Right ventricle myocardium inferior (tissue), 1 donor: Measurements from ENCODE around the gene ARHGEF2. TPM values are rescaled to one million over a fixed set of nuclear protein-coding genes. Genes with fewer than 3 reads are reported as not detected.
"Not testable (repeated sequence)": the region's sequence is repeated elsewhere in the genome, so short reads cannot be mapped to it uniquely, and the experiment has no call there.

Experiments
- ATAC-seq: fragments of 200-7000 bp; cut with Tn5 transposase; one replicate; pipeline ENCODE4 v1.9.1; 2020; ENCODE audit warnings: mild to moderate bottlenecking, moderate library complexity
- DNase-seq: peaks from one replicate; pipeline ENCODE4 v3.0.0; 2021; ENCODE audit errors: missing footprints
- intact Hi-C: fragments of 100-400 bp; cut with DNase I; formaldehyde crosslinking; loops from one replicate; pipeline ENCODE4 v1.11.0; 2022
- total RNA-seq: library from RNA; stranded (reverse); fragmentation: NEBNext Ultra II Directional; extraction: Animal tissue kit (Norgen Biotek cat#: 25700); gene quantifications from one replicate; pipeline ENCODE4 v1.2.1, GENCODE V29; 2021
- donor health status: DM: no; HTN: yes; CAD: no; lungs with severe emphysema.

The ARHGEF2 gene
- total RNA-seq, 1 donor from 2014 or later, result 61.8 TPM

DNA sequence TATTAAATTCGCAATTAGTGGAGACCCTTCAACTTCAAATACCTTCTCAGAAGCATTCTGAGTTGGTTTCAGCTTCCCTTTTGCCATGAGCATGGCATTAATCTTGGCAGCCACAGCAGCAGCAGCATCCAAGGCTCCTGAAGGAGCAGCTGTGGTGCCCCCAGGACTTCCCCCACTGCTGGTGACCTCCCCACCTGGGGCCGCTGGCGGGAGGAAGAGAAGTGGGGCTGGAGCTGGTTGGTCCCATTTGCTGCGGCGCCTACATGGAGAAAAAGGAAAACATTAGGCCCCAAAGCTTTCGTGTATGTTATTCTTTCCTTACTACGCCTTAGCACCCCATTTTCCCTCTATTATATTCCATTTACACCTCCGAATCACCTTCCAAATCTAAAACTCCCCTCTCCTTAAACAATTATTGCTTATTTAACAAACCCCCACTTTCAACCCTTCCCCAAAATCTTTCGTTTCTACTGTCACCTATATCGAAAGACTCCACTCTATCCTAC, 44.7 kb downstream of the ARHGEF2 start:
- no peak for ATAC-seq

DNA sequence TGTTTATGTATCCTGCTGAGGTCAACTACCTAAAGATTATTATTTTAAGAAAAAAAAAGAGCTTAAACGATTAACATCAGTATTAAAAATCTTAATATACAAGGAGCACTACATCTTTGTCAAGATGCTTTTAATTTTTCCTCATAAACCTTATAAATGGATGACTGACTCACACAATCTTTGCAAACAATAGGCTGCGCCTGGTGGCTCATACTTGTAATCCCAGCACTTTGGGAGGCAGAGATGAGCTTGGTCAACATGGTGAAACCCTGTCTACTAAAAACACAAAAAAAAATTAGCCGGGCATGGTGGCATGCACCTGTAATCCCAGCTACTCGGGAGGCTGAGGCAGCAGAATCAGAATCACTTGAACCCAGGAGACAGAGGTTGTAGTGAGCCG, 45.9 kb downstream of the ARHGEF2 start:
- DNase-seq, result no peak
- no peak for ATAC-seq
- intact Hi-C loops, result loop anchor here (5.0 kb wide), 1 partner anchor 120 kb away; the partner anchor contains the start of genes LAMTOR2 and UBQLN4

More for the DNA sequence above, 44.7 kb downstream of the ARHGEF2 start:
- no peak for DNase-seq
- intact Hi-C loops, result loop anchor here (5.0 kb wide), 1 partner anchor 119 kb away; the partner anchor contains the start of genes LAMTOR2 and UBQLN4

DNA sequence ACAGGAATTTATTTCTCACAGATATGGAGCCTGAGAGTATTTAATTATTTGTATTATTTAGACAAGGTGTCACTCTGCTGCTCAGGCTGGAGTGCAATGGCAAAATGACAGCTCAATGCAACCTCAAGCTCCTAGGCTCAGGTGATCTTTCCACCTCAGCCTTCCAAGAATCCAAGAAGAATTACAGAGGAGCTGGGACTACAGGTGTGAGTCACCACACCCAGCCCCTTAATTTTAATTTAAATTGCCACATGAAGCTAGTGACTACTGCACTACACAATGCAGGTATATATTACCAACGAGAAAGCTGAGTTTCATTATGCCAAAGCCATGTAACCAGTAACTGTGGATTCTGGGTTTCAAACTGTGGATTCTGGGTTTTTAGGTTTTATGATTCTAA, 46.3 kb downstream of the ARHGEF2 start:
- ATAC-seq (no peak), DNase-seq (no peak)
- intact Hi-C loops, result loop anchor here (5.0 kb wide), 1 partner anchor 120 kb away; the partner anchor contains the start of genes LAMTOR2 and UBQLN4

DNA sequence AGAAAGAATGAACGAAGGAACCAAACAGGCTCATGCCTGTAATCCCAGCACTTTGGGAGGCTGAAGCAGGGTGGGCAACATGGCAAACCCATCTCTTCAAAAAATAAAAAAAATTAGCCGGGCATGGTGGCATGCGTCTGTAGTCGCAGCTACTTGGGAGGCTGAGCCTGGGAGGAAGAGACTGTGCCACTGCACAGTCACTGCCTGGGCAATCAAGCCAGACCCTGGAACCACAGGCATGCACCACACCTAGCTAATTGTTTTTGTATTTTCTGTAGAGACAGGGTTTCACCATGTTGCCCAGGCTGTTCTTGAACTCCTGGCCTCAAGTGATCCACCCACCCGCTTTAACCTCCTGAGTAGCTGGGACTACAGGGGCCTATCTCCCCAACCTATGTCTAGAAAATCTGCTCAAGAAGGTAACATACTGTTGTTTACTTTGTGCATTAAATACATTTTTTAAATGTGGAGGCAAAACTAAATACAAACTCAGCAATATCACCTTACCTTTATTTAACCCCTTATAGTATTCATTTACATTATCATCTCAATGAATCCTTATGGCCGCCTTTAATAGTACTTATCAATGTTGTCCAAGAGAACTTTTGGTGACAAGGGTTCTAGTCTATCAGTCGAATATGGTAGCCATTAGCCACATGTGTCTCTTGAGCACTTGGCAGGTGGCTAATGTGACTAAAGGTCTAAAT, 46.9 kb downstream of the ARHGEF2 start:
- DNase-seq, result no peak
- intact Hi-C loops, result loop anchor here (5.0 kb wide), 1 partner anchor 121 kb away; the partner anchor contains the start of genes LAMTOR2 and UBQLN4
- no peak for ATAC-seq

DNA sequence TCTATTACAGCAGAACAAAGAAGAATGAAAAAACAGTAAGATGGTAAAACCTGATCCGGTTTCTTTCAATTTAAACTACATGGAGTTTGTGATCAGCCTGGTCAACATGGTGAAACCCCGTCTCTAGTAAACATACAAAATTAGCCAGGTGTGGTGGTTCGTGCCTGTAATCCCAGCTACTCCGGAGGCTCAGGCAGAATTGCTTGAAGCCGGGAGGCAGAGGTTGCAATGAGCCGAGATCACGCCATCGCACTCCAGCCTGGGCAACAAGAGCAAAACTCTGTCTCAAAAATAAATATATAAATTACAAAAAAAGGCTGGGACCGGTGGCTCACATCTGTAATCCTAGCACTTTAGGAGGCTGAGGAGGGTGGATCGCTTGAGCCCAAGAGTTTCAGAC, 47.6 kb downstream of the ARHGEF2 start:
- intact Hi-C loops, result loop anchor here (5.0 kb wide), 1 partner anchor 122 kb away; the partner anchor contains the start of genes LAMTOR2 and UBQLN4

DNA sequence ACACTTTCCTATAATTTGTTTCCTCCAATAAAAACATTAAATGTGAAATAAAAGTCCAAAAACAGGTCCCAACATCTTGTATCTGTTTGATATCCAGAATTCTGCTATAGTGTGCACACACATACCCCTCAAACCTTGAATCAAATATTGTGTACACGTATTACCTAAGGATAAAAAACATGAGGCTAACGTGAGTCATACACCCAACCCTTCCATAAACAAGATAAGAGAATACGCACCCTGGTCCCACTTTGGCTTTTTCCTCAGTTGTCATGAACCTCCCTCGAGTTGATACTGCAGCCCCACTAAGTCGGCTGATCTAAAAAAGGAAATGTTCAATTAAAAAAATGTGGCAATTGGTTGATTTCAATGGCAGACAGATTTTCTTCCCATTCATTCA, 49.3 kb downstream of the ARHGEF2 start:
- intact Hi-C loops, result no loop called here
- ATAC-seq (no peak), DNase-seq (no peak)

More for the DNA sequence above, 47.6 kb downstream of the ARHGEF2 start:
- not testable (repeated sequence) for ATAC-seq, DNase-seq

DNA sequence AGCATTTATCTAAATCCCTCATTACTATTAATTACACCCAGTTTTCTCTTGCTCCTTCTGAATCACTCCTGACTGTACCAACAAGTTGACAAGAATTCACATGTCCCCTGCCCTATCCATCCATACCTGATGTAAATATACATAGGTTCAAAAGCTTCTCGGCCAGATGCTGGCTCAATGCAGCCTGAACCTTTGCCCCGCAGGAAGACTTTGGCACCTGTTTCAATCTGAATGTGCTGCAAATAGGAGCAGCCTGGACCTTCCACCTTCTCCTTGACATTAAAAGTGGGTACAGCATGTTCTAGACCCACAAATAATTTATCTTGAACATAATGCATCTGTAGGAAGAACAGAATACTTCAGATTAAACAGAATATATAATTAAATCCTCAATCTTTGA, 52.8 kb downstream of the ARHGEF2 start:
- intact Hi-C loops, result no loop called here
- ATAC-seq, result no peak

DNA sequence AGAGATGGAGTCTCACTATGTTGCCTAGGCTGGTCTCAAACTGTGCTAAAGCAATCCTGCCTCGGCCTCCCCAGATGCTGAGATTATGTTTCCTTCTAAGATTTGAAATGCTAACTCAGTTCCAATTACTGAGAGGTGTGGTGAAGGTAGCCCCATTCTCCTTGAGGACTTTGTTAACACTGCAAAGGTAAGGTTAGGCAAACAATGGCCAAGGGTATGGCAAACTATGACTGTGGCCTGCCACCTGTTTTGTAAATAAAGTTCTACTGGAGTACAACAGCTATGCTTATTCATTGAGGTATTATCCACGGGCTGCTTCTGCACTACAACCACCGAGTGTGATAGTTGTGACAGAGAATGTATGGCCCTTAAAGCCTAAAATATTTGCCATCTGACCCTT, 57.6 kb downstream of the ARHGEF2 start:
- DNase-seq, result no peak
- intact Hi-C loops, result no loop called here
- no peak for ATAC-seq

More for the DNA sequence above, 52.8 kb downstream of the ARHGEF2 start:
- no peak for DNase-seq

DNA sequence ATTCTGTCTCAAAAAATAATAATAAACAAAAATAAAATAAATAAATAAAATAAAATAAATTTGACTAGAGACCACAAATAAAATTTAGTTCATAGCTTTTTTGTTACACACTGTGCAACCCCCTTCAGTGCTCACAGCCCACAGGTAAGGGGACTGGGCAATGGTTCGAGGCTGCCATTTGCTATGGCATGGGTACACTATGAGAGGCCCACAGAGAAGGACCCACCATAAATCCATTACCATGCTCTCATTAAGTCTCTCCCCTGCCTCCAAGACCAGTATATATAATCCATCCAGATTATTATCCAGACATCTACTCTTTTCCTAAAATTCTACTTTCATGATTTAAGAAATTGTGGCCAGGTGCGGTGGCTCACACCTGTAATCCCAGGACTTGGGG, 58.5 kb downstream of the ARHGEF2 start:
- intact Hi-C loops, result loop anchor here (5.0 to 10.0 kb wide), 2 partner anchors 105 to 162 kb away; no protein-coding TSS in a partner anchor
- ATAC-seq (no peak), DNase-seq (no peak)

DNA sequence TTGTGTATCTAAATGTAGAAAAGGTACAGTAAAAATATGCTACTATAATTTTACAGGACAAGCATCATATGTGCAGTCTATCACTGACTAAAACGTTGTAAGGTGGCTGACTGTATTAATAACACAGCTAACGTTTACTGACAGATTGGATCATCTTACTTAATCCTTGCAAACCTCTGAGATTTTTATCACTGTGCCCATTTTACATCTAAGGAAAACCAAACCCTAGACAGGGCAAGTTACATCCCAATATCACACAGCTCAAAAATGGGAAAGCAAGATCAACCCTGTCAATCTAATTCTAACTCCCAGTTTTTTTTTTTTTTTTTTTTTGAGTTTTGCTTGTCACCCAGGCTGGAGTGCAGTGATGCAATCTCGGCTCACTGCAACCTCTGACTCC, 59.7 kb downstream of the ARHGEF2 start:
- ATAC-seq (no peak), DNase-seq (no peak)
- intact Hi-C loops, result loop anchor here (5.0 to 10.0 kb wide), 2 partner anchors 104 to 161 kb away; no protein-coding TSS in a partner anchor

DNA sequence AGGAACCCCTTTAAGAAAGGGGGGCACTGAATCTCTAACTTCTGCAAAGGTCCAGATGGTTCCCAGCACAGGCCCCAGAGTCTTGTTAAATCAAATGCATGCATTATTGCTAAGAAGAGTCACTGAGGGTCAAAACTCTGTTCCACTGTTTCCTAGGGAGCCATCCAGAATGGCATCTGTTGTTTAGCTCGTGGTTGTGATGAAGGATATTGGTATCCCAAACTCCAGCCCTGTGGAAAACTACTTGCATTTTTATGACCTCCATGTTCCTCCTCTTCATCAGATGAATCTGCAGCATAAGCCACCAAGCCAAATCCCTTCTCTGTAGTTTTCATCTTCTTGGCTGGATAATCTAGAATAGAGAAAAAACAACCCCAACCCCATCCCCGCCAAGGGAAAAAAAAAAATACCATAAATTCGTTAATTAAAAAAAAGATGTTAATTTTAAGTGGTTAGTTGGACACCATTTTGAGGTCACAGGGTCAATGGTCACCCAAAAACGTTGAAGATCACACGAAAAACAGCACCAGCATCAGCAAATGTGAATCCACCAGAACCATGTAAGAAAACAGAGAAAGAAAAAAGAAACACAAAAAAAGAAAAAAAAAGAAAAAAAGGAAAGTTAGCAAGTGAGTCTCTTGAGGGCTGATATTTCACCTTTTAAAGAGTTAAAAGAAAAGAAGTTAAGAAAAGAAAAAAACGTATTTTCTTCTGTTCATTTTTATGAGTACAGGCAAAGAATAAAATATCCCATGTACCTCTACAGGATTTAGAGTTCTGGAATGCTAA, 64.2 kb downstream of the ARHGEF2 start:
- intact Hi-C loops, result loop anchor here (5.0 to 10.0 kb wide), 2 partner anchors 57 to 99 kb away; partner anchors contain the start of genes GON4L and SYT11
- ATAC-seq, result no peak

DNA sequence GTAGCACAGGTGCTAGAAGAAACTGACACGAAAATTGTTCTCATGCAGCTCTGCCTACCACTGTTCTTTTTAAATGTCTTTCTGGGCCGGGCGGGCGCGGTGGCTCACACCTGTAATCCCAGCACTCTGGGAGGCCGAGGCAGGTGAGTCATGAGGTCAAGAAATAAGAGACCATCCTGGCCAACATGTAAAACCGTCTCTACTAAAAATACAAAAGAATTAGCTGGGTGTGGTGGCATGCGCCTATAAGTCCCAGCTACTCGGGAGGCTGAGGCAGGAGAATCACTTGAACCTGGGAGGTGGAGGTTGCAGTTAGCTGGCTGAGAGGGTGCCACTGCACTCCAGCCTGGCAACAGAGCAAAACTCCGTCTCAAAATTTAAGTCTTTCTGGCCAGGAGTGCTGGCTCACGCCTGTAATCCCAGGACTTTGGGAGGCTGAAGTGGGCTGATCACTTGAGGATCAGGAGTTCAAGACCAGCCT, 66.3 kb downstream of the ARHGEF2 start:
- no peak for DNase-seq
- intact Hi-C loops, result loop anchor here (5.0 to 10.0 kb wide), 2 partner anchors 55 to 97 kb away; partner anchors contain the start of genes GON4L and SYT11
- no peak for ATAC-seq

More for the DNA sequence above, 64.2 kb downstream of the ARHGEF2 start:
- DNase-seq, result no peak

DNA sequence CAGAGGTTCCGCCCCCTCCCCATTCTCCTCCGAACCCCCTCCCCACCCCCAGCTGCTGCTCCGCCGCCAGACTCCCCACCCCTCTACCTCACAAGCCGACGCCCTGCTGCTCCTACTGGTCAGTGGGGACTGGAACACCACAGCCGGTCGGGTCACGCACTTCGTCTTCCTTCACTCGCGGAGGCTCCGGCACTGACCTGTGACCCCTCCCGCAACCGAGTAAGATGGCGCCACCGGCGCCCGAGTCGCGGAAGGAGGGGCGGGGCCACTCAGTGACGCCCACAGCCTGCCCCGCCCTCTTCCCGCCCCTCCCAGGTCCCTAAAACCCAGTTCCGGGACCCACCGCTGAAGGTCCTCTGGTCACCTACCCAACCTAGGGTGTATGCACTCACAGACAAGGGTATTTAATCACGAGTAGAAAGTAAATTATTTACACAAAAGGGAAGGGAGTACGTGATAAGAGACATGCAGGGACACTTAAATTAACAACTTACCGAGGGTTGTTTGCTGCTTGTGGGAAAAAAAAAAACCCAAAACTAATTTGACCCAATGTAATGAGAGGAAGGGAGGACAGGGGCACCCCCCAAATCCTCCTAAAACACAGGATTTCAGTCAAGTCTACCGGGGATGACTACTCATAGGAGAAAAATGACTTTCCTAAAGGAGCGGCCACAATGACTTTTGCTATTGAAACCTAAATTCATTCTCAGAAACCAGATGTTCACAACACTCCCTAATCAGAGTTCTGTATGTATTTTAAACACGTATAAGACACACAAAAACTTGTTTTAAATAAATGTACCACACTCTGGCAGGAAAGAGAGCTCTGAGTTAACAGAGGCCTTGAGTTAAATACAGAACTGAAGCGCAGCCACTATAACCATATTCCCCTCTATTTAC, 66.9 kb downstream of the ARHGEF2 start, which contains the start of gene RIT1:
TSS of gene RIT1 (minus strand) at position 194 of the 900 bp plus-strand sequence. CDS start 588 bp downstream, outside the sequence.
- DNase-seq (peak; percentile 95), ATAC-seq (peak; percentile 98)
- intact Hi-C loops, result loop anchor here (5.0 to 10.0 kb wide), 2 partner anchors 54 to 97 kb away; partner anchors contain the start of genes GON4L and SYT11

DNA sequence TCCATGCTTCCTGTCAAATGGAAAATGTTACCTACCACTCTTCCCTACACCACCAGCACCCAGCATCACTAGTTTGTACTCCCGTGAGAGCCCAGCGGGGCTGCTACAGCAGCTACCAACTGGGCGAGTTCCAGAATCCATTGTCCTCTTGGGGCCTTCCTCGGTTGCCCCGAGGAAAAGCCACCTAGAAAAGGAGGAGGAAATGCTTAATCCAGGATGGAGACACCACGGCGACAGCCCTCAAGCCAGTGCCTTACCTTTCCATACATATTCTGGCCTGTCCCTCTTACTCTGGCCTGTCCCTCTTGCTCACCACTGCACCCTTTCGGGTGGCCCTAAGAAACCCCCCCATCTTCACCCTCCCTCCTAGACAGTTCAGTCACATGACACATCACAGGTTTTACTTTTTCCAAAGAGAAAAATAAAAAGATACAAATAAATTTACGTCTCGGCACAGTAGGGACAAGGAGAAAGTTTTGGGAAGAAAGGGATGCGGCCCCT, 67.7 kb downstream of the ARHGEF2 start:
- ATAC-seq (peak; percentile 62), DNase-seq (no peak)
- intact Hi-C loops, result loop anchor here (5.0 to 10.0 kb wide), 2 partner anchors 53 to 96 kb away; partner anchors contain the start of genes GON4L and SYT11

DNA sequence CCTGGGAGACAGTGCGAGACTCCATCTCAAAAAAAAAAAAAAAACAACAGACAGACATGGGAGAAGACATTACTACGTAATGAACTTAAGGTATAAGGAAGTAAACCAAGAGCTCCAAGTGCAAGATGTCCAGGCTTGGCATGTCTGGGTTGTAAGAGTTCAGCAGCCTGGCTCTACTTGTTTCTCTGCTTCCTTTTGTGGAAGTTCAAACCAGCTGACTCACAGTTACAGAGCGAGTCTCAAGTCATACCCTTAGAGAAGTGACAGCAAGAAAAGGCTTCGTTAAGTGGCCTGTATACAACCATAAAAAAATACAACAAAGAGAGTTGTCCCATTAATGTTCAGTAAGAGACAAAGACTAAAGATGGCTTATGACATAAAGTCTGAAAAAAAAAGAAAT, 68.5 kb downstream of the ARHGEF2 start:
- DNase-seq (no peak), ATAC-seq (peak; percentile 32)
- intact Hi-C loops, result loop anchor here (5.0 to 10.0 kb wide), 2 partner anchors 53 to 95 kb away; partner anchors contain the start of genes GON4L and SYT11

DNA sequence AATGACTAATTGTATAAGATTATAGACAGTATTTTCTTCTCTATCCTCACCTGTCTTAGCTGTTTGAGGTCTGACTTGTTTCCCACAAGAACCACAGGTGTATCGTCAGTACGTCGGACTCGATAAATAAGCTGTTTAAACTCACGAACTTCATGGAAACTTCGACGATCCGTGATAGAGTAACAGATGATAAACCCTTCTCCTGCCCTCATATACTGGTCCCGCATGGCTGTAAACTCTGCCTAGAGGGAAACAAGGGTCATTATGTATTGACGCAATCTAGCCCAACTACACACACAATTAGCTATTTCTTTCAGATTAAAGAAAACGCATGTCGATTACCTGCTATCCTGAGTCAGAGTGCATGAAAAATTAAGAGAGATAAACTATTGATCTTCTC, 74.1 kb downstream of the ARHGEF2 start:
- no peak for ATAC-seq
- no peak for DNase-seq
- intact Hi-C loops, result no loop called here

DNA sequence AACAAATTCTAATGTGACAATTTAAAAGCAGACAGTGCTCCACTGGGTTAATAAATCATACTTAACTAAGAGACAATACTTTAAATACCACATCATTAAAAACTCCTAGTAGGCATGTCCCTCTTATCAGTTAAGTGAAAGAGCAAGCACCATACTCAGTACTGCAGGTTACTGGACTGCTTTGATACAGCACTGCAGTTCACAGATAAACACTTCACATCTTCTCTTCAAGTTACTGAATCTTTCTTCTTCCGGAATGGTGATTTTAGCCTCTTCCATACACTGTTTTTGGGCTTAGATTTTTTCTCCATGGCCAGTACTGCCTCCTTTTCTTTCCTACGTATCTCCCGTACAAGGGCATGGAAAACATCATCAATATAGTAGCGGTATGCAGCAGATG, 78.2 kb downstream of the ARHGEF2 start:
- DNase-seq (no peak), ATAC-seq (no peak)
- intact Hi-C loops, result no loop called here
